SIG-M5 treated with dmso at 0.1 percent for 504 hours (cell line): Measurements from ENCODE around the gene EPHB1.

Source experiments
- DNase-seq: peaks from one replicate; lab custom pipeline; 2025; ENCODE audit not compliant: unreplicated experiment; lab: John Stamatoyannopoulos, UW

The EPHB1 gene

GRCh38 chr3:135076341-135076740 is 281.3 kb downstream of the EPHB1 start:
- no peak for DNase-seq

- no peak for DNase-seq
Measured at GRCh38 chr3:135077186-135077585, 282.1 kb downstream of the EPHB1 start.

GRCh38 chr3:135078283-135078682 is 283.2 kb downstream of the EPHB1 start:
- DNase-seq = no peak

- no peak for DNase-seq
Measured at GRCh38 chr3:135079095-135079494, 284.0 kb downstream of the EPHB1 start.

GRCh38 chr3:135081451-135081850 is 286.4 kb downstream of the EPHB1 start:
- no peak for DNase-seq

GRCh38 chr3:135081856-135082434 is 286.9 kb downstream of the EPHB1 start:
- DNase-seq = no peak

GRCh38 chr3:135082706-135083105 is 287.6 kb downstream of the EPHB1 start:
- DNase-seq = no peak

- no peak for DNase-seq
Measured at GRCh38 chr3:135083179-135083578, 288.1 kb downstream of the EPHB1 start.

- DNase-seq = no peak
Measured at GRCh38 chr3:135083756-135084155, 288.7 kb downstream of the EPHB1 start.

- DNase-seq = no peak
Measured at GRCh38 chr3:135084405-135084804, 289.3 kb downstream of the EPHB1 start.

GRCh38 chr3:135084976-135085375 is 289.9 kb downstream of the EPHB1 start:
- DNase-seq = no peak

GRCh38 chr3:135085652-135086436 is 290.8 kb downstream of the EPHB1 start:
- no peak for DNase-seq

GRCh38 chr3:135087782-135088181 is 292.7 kb downstream of the EPHB1 start:
- no peak for DNase-seq

GRCh38 chr3:135089451-135089850 is 294.4 kb downstream of the EPHB1 start:
- DNase-seq = no peak

GRCh38 chr3:135090020-135090717 is 295.1 kb downstream of the EPHB1 start:
- peak; percentile 4 for DNase-seq

GRCh38 chr3:135091946-135092345 is 296.9 kb downstream of the EPHB1 start:
- DNase-seq = no peak

GRCh38 chr3:135093121-135093520 is 298.1 kb downstream of the EPHB1 start:
- no peak for DNase-seq

- DNase-seq = no peak
Measured at GRCh38 chr3:135097276-135097946, 302.4 kb downstream of the EPHB1 start.

- no peak for DNase-seq
Measured at GRCh38 chr3:135099734-135100355, 304.8 kb downstream of the EPHB1 start.

GRCh38 chr3:135100366-135100765 is 305.3 kb downstream of the EPHB1 start:
- no peak for DNase-seq

GRCh38 chr3:135103917-135104316 is 308.9 kb downstream of the EPHB1 start:
- DNase-seq = no peak
